ENCODE data around the gene C16orf92. TPM values are rescaled to one million over a fixed set of nuclear protein-coding genes. Genes with fewer than 3 reads are reported as not detected.

The C16orf92 gene
- total RNA-seq, 2 experiments from 2014 or later, result not detected

- Mint-ChIP-seq H3K36me3 (ENCODE audit: low read depth) (peaks cover 2% of the 10 kb centered on the region), H3K4me1 (ENCODE audit: low read depth) (peaks cover 9% of the 10 kb centered on the region), H3K9me3 (no peaks in the 10 kb centered on the region), H3K4me3 (no peak overlapping the region), H3K27ac (no peak overlapping the region), H3K27me3 (peaks cover 13% of the 10 kb centered on the region)
- CTCF ChIA-PET, result interaction anchor here (0.6 to 2.7 kb wide), 13 partner anchors 10 to 315 kb away, joined by 3 to 14 read pairs (median 3); partner anchors contain the start of genes HIRIP3, INO80E, KCTD13 and MVP
- intact Hi-C loops (cut with micrococcal nuclease), result no loop called here
- ATAC-seq, result no peak
- DNase-seq, result no peak
- no peak for TF ChIP-seq CTCF (IDR thresholded peaks at IDR 0.05)
- POLR2A ChIA-PET, result interaction anchor here (0.8 to 1.5 kb wide), 4 partner anchors 10 to 118 kb away, joined by 3 to 6 read pairs (median 4); partner anchors contain the start of genes HIRIP3 and INO80E
Observed at GRCh38 chr16:30006095-30006473, 16.9 kb upstream of the C16orf92 start.

DNA sequence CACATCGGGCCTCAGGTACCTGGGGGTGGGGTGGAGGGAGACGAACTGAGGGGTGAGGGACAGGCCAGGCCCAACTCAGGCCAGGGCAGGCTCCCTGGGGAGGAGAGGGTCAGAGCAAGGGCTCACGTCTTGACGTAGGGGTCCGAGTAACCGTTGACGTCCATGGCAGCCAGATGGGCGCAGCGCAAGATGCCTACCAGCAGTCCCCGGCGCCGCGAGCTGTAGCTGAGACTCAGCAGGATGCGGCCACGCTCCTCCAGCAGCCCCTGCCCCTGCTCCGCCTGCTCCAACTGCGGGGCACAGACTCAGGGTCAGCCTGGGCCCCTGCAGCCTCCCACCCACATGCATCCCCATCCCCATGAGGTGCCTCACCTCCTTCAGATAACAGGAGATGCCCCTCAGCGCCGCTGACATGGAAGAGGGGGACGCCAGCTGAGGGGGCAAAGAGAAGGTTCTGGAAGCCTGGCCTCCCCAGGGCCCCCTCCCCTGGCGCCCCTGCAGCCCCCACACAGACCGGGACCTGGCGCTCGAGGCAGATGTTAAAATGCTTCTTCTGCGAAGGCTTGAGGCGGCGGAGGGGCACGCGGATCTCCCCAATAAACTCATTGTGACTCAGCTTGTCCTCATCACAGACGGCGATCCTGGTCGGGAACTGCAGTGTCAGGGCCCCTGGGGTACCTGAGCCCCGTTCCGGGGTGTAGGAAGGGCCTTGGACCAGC is 16.2 kb upstream of the C16orf92 start:
- intact Hi-C loops (cut with micrococcal nuclease), result no loop called here
- peaks cover 10% of the 10 kb centered on the region for H3K4me1 Mint-ChIP-seq (ENCODE audit: low read depth)
- peaks cover 14% of the 10 kb centered on the region for H3K27me3 Mint-ChIP-seq
- no peaks in the 10 kb centered on the region for H3K9me3 Mint-ChIP-seq
- H3K36me3 Mint-ChIP-seq (ENCODE audit: low read depth), result no peaks in the 10 kb centered on the region
- no peak for TF ChIP-seq CTCF (IDR thresholded peaks at IDR 0.05)
- CTCF ChIA-PET, result interaction anchor here (1.0 to 2.7 kb wide), 6 partner anchors 10 to 316 kb away, joined by 3 to 14 read pairs (median 4); partner anchors contain the start of genes HIRIP3 and INO80E
- DNase-seq (no peak), ATAC-seq (no peak)
- no peak overlapping the region for H3K27ac Mint-ChIP-seq
- POLR2A ChIA-PET, result interaction anchor here (0.7 to 1.5 kb wide), 4 partner anchors 11 to 177 kb away, joined by 3 to 6 read pairs (median 4); partner anchors contain the start of genes HIRIP3 and INO80E
- no peak overlapping the region for H3K4me3 Mint-ChIP-seq

GRCh38 chr16:30007378-30007895 is 15.6 kb upstream of the C16orf92 start:
- POLR2A ChIA-PET, result interaction anchor here (0.7 to 1.5 kb wide), 3 partner anchors 11 to 178 kb away, joined by 4 to 6 read pairs (median 4); partner anchors contain the start of genes HIRIP3 and INO80E
- TF ChIP-seq CTCF (IDR thresholded peaks at IDR 0.05), result no peak
- peaks cover 2% of the 10 kb centered on the region for H3K36me3 Mint-ChIP-seq (ENCODE audit: low read depth)
- DNase-seq, result no peak
- H3K9me3 Mint-ChIP-seq, result no peaks in the 10 kb centered on the region
- intact Hi-C loops (cut with micrococcal nuclease), result no loop called here
- no peak overlapping the region for H3K4me3 Mint-ChIP-seq
- CTCF ChIA-PET, result interaction anchor here (1.1 to 1.2 kb wide), 2 partner anchors 10 to 159 kb away, joined by 3 read pairs; no protein-coding TSS in a partner anchor
- H3K27me3 Mint-ChIP-seq, result peaks cover 18% of the 10 kb centered on the region
- H3K27ac Mint-ChIP-seq, result no peak overlapping the region
- no peak for ATAC-seq
- peaks cover 13% of the 10 kb centered on the region for H3K4me1 Mint-ChIP-seq (ENCODE audit: low read depth)

DNA sequence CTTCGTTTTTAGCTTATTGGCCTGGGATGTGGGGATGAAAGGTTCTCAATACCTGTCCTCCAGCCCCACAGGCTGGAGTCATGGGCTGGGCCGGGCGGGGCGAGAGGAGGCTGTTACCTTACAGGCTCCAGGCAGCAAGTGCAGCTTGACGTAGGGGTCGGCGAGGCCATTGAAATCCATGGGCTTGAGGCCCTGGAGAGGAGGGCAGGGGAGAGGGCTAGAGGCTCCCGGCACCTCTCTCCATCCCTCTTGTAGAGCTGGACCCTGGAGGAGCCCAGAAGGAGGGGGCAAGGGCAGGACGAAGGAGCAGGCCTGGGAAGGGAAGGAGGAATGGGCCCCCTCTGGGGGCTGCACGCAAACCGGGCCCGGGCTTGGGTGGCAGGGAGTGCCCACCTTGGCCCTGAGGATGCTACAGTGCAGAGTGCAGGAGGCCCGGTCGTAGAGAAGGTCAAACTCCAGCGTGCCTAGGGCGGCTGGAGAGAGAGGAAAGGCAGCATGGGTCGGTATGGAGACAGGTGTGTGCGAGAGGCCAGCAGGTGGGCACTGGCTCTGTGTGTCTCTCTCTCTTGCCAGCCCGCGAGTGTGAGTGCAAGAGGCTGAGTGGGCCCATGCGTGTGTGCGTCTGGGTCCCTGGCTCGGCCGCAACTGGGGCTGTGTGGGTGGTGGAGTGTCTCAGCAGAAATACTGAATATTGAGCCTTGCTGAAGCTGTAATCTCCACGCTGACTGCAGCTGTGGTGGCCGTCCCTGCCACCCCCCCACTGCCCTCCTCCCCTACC is 13.7 kb upstream of the C16orf92 start:
- H3K4me3 Mint-ChIP-seq, result no peak overlapping the region
- intact Hi-C loops (cut with micrococcal nuclease), result no loop called here
- ChIA-PET CTCF (interaction anchor here (1.1 to 1.9 kb wide), 2 partner anchors 13 to 318 kb away, joined by 3 to 6 read pairs; partner anchors contain the start of genes HIRIP3 and INO80E), POLR2A (interaction anchor here (2.2 kb wide), 1 partner anchor 14 kb away, joined by 5 read pairs; the partner anchor contains the start of genes HIRIP3 and INO80E)
- DNase-seq, result no peak
- peaks cover 2% of the 10 kb centered on the region for H3K36me3 Mint-ChIP-seq (ENCODE audit: low read depth)
- no peak for TF ChIP-seq CTCF (IDR thresholded peaks at IDR 0.05)
- H3K27ac Mint-ChIP-seq, result no peak overlapping the region
- H3K9me3 Mint-ChIP-seq, result no peaks in the 10 kb centered on the region
- ATAC-seq, result no peak
- H3K4me1 Mint-ChIP-seq (ENCODE audit: low read depth), result peaks cover 13% of the 10 kb centered on the region
- H3K27me3 Mint-ChIP-seq, result peaks cover 18% of the 10 kb centered on the region
